Right lobe of liver (tissue), 6 donors: ENCODE measurements around the gene ZNF609. TPM values are rescaled to one million over a fixed set of nuclear protein-coding genes. Genes with fewer than 3 reads are reported as not detected.

Experiments used
- ATAC-seq, 4 donors: fragments of 200-7000 bp; cut with Tn5 transposase; one replicate each; pipeline ENCODE4 v1.9.1; 2020; ENCODE audit warnings: mild to moderate bottlenecking in 4 of 4, moderate library complexity in 4 of 4
- DNase-seq, 3 donors: peaks; one replicate each; pipeline ENCODE4 v3.0.0-alpha.2; 2020
- H3K27ac ChIP-seq, 3 donors: fragments of 200-600 bp; one replicate each; pipeline ENCODE4 v1.8.0; 2022
- H3K27me3 ChIP-seq, 2 donors: fragments of 200-600 bp; one replicate each; pipeline ENCODE4 v1.8.0; 2022
- H3K36me3 ChIP-seq, 4 donors: fragments of 200-600 bp; sonication (generic) in 1 of 4; one replicate each; pipeline versions ENCODE4 v1.5.1 to v1.8.0; 2017 to 2022; ENCODE audit warnings: control low read depth in 1 of 4
- H3K4me1 ChIP-seq, 4 donors: fragments of 200-600 bp; sonication (generic) in 1 of 4; one replicate each; pipeline versions ENCODE4 v1.5.1 to v1.8.0; 2017 to 2022; ENCODE audit warnings: control low read depth in 1 of 4
- H3K4me3 ChIP-seq, 3 donors: fragments of 200-600 bp; one replicate each; pipeline ENCODE4 v1.8.0; 2022
- H3K9me3 ChIP-seq, 4 donors: fragments of 200-600 bp; sonication (generic) in 1 of 4; one replicate each; pipeline versions ENCODE4 v1.5.1 to v1.8.0; 2017 to 2022; ENCODE audit warnings: control low read depth in 1 of 4
- POLR2A ChIP-seq: fragments of 450-650 bp; IDR thresholded peaks from one replicate; pipeline ENCODE4 v1.6.1; 2017; ENCODE audit warnings: antibody characterized with exemption, mild to moderate bottlenecking
- WGBS: methylation state at CpG from one replicate; pipeline ENCODE4 v1.1.6; 2018; ENCODE audit warnings: low coverage, low lambda C conversion rate; ENCODE audit not compliant: insufficient coverage; ENCODE audit errors: missing lambda C conversion rate; 5-methylcytosine and 5-hydroxymethylcytosine counted together
- intact Hi-C, 2 donors: fragments of 100-400 bp; cut with DNase I; formaldehyde crosslinking; loops; one replicate each; pipeline versions ENCODE4 v1.11.2 to v1.14.1; 2022
- total RNA-seq, 6 experiments: library from RNA; depleted of rRNA in 2 of 6; stranded (reverse); fragments of >200 nt in 2 of 6; fragmentation: NEBNext Ultra II Directional in 3 of 6; extraction: Animal tissue kit (Norgen Biotek cat#: 25700) in 3 of 6; gene quantifications; one replicate each; pipeline versions ENCODE4 v1.1.0 to v1.2.4, GENCODE V29; 2016 to 2023
- TF ChIP-seq, protein P1 (sequence below), 4 donors: fragments of 200-600 bp in 3 of 4; fragments of 450-650 bp in 1 of 4; IDR thresholded peaks; one replicate each; pipeline versions ENCODE4 v1.5.1 to v1.8.0; 2016 to 2022; ENCODE audit warnings: antibody characterized with exemption in 4 of 4, mild to moderate bottlenecking in 2 of 4
- donor health status: DM: no; HTN: yes; CAD: no.
- donor health status: DM: no; HTN: no; CAD: no.
- donor health status: DM: no; HTN: no; CAD: no.
- donor health status: DM: no; HTN: yes; CAD: no.
- donor health status: DM: no; HTN: yes; CAD: no.

The ZNF609 gene
- total RNA-seq, 6 experiments from 2014 or later: 10.7 to 16.1 (median 13.5) TPM

DNA sequence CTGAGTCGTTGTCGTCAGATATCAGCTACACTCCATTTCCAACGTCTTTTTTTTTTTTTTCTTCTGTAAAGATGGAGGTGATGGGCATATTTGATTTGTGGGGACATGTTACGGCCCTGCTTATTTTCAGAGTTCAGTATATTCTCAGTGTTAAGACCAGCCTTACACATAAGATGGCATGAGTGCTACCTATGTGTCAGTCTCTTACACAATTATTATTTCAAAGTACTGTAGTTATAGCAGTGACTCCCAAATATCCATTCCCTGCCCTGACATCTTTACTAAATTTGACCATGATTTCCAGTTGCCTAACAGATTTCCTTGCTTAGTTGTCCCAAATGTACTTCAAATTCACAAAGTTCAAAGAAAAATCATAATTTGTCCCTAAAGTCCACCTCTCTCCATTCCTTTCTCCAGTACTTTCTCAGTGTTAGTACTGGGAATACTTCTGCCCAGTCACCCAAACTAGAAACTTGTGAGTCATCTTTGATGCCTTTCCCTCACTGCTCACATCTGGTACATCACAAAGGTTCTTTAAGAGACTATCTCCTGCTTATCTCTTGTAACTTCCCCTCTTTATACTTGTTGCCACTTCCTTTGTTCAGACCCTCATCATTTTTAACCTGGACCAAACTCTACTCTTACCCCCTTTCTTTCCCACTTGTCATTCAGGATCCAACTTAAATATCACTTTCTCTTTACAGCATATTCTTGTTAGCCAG lies 67.0 kb downstream of the ZNF609 start:
- 83% methylated on average over 3 of the region's 4 CpGs for WGBS
- Histone ChIP-seq H3K4me1 (no peaks in the 10 kb centered on the region), H3K4me3 (no peak overlapping the region), H3K27ac (no peak overlapping the region), H3K36me3 (no peaks in the 10 kb centered on the region), H3K27me3 (no peaks in the 10 kb centered on the region), H3K9me3 (no peaks in the 10 kb centered on the region)
- TF ChIP-seq POLR2A: no peak
- TF ChIP-seq, protein P1, sequence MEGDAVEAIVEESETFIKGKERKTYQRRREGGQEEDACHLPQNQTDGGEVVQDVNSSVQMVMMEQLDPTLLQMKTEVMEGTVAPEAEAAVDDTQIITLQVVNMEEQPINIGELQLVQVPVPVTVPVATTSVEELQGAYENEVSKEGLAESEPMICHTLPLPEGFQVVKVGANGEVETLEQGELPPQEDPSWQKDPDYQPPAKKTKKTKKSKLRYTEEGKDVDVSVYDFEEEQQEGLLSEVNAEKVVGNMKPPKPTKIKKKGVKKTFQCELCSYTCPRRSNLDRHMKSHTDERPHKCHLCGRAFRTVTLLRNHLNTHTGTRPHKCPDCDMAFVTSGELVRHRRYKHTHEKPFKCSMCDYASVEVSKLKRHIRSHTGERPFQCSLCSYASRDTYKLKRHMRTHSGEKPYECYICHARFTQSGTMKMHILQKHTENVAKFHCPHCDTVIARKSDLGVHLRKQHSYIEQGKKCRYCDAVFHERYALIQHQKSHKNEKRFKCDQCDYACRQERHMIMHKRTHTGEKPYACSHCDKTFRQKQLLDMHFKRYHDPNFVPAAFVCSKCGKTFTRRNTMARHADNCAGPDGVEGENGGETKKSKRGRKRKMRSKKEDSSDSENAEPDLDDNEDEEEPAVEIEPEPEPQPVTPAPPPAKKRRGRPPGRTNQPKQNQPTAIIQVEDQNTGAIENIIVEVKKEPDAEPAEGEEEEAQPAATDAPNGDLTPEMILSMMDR (IDR thresholded peaks at IDR 0.05): no peak
- intact Hi-C loops: no loop called here
- DNase-seq (no peak), ATAC-seq (peak in 1 of 4 donors; percentile 18)

DNA sequence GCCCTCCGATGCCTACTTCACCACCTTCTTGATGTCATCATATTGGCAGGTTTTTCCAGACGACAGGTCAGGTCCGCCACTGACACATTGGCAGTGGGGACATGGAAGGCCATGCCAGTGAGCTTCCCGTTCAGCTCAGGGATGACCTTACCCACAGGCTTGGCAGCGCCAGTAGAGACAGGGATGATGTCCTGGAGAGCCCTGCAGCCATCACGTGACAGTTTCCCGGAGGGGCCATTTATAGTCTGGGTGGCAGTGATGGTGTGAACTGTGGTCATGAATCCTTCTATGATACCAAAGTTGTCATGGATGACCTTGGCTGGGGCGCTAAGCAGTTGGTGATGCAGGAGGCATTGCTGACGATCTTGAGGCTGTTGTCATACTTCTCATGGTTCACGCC lies 68.5 kb downstream of the ZNF609 start:
- DNase-seq: no peak
- H3K4me3 ChIP-seq: no peak overlapping the region
- H3K27ac ChIP-seq: no peak overlapping the region
- 100% methylated on average over 3 of the region's 10 CpGs for WGBS
- intact Hi-C loops: no loop called here
- no peak for ATAC-seq
- H3K4me1 ChIP-seq: no peaks in the 10 kb centered on the region
- no peaks in the 10 kb centered on the region for H3K9me3 ChIP-seq
- no peaks in the 10 kb centered on the region for H3K36me3 ChIP-seq
- no peaks in the 10 kb centered on the region for H3K27me3 ChIP-seq
- TF ChIP-seq POLR2A: no peak

DNA sequence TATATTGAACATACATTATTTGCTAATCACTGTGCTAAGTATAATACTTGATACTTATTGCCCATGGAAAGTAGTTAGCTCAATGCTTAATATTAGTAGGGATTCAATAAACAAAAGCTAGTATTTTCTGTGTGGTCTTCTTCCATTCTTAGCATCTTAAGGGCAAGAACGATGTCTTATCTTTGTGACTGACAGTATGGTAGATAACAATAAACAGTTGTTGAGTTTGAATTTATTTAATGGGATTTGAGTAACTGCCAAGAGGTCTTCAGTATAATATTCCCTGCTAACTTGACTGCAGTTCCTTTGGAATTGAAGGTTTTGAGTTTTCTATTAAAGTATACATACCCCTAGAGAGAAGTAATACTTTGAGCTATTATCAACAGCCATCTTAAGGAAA lies 70.1 kb downstream of the ZNF609 start:
- H3K4me1 ChIP-seq: no peaks in the 10 kb centered on the region
- no peaks in the 10 kb centered on the region for H3K27me3 ChIP-seq
- 71% methylated on average over 1 of the region's 1 CpG for WGBS
- H3K36me3 ChIP-seq: no peaks in the 10 kb centered on the region
- intact Hi-C loops: no loop called here
- H3K27ac ChIP-seq: no peak overlapping the region
- DNase-seq (no peak), ATAC-seq (no peak)
- no peak overlapping the region for H3K4me3 ChIP-seq
- TF ChIP-seq, protein P1 (IDR thresholded peaks at IDR 0.05): no peak
- no peak for TF ChIP-seq POLR2A
- H3K9me3 ChIP-seq: no peaks in the 10 kb centered on the region

DNA sequence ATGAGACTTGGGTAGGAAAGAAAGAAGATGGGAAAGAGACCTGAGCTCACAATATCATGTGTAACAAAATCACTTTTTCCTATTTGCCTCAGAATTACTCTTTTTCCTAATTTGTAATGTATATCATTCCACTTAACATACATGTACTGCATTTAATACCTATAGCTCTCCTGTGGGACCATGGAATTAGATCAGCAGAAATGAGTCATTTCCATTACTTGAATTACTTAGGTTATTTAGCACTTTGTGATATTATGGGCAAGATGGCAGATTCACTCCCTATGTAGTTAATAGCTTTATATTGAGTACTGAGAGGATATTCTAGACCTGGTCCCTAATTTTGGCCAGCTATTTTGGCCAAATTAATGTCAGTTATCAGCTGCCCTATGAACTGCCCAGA lies 70.5 kb downstream of the ZNF609 start:
- Histone ChIP-seq H3K4me3 (no peak overlapping the region), H3K27me3 (no peaks in the 10 kb centered on the region), H3K27ac (no peak overlapping the region), H3K9me3 (no peaks in the 10 kb centered on the region), H3K36me3 (no peaks in the 10 kb centered on the region), H3K4me1 (no peaks in the 10 kb centered on the region)
- DNase-seq (no peak), ATAC-seq (no peak)
- TF ChIP-seq POLR2A: no peak
- TF ChIP-seq, protein P1 (IDR thresholded peaks at IDR 0.05): no peak
- intact Hi-C loops: no loop called here

DNA sequence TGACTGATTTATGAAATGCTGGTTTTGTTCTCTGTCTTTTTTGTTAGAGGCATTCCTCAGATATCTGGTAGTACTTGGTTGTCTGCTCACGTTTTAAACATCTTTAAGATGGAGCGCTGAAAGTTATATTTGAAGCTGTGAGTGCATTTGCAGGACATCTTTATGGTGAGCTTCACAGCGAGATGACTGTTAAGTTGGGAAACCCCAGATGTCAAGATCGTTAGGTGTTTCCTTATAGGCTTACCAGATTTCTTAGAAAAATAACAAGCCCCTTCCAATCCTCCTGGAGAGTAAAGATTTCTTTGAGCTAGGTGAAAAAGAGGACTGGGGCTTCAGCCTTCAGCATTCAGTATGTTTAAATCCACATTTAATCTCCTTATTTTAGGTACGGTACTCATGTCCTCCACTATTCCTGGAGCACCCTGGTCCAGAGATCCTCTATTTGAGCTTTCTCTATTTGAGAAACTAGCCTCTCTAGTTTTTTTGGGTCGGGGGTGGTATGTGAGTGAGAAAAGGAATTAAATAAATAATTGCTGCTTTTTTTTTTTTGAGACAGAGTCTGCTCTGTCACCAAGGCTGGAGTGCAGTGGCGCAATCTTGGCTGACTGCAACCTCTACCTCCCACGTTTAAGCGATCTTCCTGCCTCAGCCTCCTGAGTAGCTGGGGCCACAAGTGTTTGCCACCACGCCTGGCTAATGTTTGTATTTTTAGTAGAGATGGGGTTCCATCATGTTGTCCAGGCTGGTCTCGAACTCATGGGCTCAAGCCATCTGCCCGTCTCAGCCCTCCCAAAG lies 72.3 kb downstream of the ZNF609 start:
- no peaks in the 10 kb centered on the region for H3K36me3 ChIP-seq
- TF ChIP-seq, protein P1 (IDR thresholded peaks at IDR 0.05): no peak
- TF ChIP-seq POLR2A: no peak
- intact Hi-C loops: no loop called here
- DNase-seq (no peak), ATAC-seq (peak in 1 of 4 donors; percentile 18)
- H3K27ac ChIP-seq: no peak overlapping the region
- H3K9me3 ChIP-seq: no peaks in the 10 kb centered on the region
- H3K27me3 ChIP-seq: no peaks in the 10 kb centered on the region
- WGBS: 85% methylated on average over 12 of the region's 12 CpGs
- no peaks in the 10 kb centered on the region for H3K4me1 ChIP-seq
- H3K4me3 ChIP-seq: no peak overlapping the region
